Measurements from ENCODE around the gene LECT2. TPM values are rescaled to one million over a fixed set of nuclear protein-coding genes. Genes with fewer than 3 reads are reported as not detected.

The LECT2 gene
- total and polyA plus RNA-seq, 10 of the 15 experiments (the other 5 are each of a cell fraction or from before 2014, with no cell fraction given) = not detected

DNA sequence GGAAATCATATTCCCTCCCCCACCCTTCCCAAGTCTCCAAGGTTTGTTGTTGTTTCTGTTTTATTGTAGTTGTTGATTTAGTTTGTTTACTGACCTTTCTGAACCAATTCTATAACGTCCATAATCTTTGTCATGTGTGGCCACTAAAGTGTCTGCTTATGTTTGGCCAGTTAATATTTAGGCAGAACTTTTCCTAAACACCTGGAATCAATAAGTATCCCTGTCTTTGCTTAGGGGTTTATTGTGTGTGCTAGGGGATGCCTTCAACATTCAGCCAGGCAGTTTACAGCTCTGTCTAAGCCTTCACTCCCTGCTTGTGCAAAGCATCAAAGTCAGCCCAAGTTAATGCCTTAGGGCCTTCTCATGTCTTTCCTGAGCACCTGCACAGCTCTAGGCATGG is 16.9 kb upstream of the LECT2 start:
- no peak overlapping the region for H3K4me3 ChIP-seq
- no peak overlapping the region for H2AFZ ChIP-seq (ENCODE audit: control insufficient read depth, low read depth, low read length)
- no peaks in the 10 kb centered on the region for H3K4me1 ChIP-seq (ENCODE audit: control insufficient read depth, insufficient read depth, low read length)
- H3K4me2 ChIP-seq (ENCODE audit: control insufficient read depth, insufficient read depth) = no peak overlapping the region
- SMC1A ChIA-PET (ENCODE audit: uncharacterized antibody, unreplicated experiment) = interaction anchor here (1.5 to 1.9 kb wide), 2 partner anchors 10 to 92 kb away, joined by 4 to 5 read pairs; no protein-coding TSS in a partner anchor
- in situ Hi-C loops (cut with MboI) (no loop called here), intact Hi-C loops (cut with micrococcal nuclease; ENCODE audit: unreplicated experiment) (loop anchor here (10.0 kb wide), 1 partner anchor 203 kb away; no protein-coding TSS in a partner anchor)
- RAD21 ChIA-PET (ENCODE audit: unreplicated experiment) = no interaction called here
- no peak for FAIRE-seq
- POLR2A ChIA-PET = no interaction called here
- no peak for DNase-seq (ENCODE audit: low read depth, low spot score)
- no peak for ATAC-seq
- 0% methylated on average over 1 of the region's 1 CpG for WGBS (ENCODE audit: insufficient coverage, insufficient replicate concordance, low lambda C conversion rate, missing lambda C conversion rate)
- H3K27me3 ChIP-seq (replicated peaks in 1 of 2; ENCODE audit: control insufficient read depth in 2 of 2, insufficient read depth in 2 of 2, low read length in 1 of 2) = peaks cover 2 to 3% of the 10 kb centered on the region in 2 experiments; a peak in 2 of 4 replicates
- CTCF ChIA-PET = interaction anchor here (1.1 to 1.2 kb wide), 4 partner anchors 25 to 202 kb away, joined by 3 to 5 read pairs (median 3); no protein-coding TSS in a partner anchor
- no peak overlapping the region for H3K9ac ChIP-seq (ENCODE audit: control insufficient read depth, insufficient read depth, low read length)
- H3K36me3 ChIP-seq (ENCODE audit: control insufficient read depth in 2 of 2, insufficient read depth in 2 of 2, low read length in 1 of 2) = no peaks in the 10 kb centered on the region
- no TSS peak for BruUV-seq (replicated peaks)
- H3K27ac ChIP-seq (ENCODE audit: control insufficient read depth, insufficient read depth) = no peak overlapping the region
- no peaks in the 10 kb centered on the region for H3K79me2 ChIP-seq (ENCODE audit: control insufficient read depth, insufficient read depth, low read length)
- H4K20me1 ChIP-seq (ENCODE audit: control insufficient read depth, insufficient read depth) = no peaks in the 10 kb centered on the region
- no peaks in the 10 kb centered on the region for H3K9me3 ChIP-seq (replicated peaks; ENCODE audit: control insufficient read depth, insufficient read depth, low read length)
- no peak for TF ChIP-seq BMI1 (IDR thresholded peaks at IDR 0.05; ENCODE audit: borderline replicate concordance)
- TF ChIP-seq TCF3 (IDR thresholded peaks at IDR 0.05; ENCODE audit: borderline replicate concordance, insufficient read depth, low read depth, low read length) = no peak
- no peak for TF ChIP-seq JUND (IDR thresholded peaks at IDR 0.05; ENCODE audit: low read depth, low read length)
- no peak for TF ChIP-seq ZNF687 (IDR thresholded peaks at IDR 0.05)
- TF ChIP-seq, protein P1, sequence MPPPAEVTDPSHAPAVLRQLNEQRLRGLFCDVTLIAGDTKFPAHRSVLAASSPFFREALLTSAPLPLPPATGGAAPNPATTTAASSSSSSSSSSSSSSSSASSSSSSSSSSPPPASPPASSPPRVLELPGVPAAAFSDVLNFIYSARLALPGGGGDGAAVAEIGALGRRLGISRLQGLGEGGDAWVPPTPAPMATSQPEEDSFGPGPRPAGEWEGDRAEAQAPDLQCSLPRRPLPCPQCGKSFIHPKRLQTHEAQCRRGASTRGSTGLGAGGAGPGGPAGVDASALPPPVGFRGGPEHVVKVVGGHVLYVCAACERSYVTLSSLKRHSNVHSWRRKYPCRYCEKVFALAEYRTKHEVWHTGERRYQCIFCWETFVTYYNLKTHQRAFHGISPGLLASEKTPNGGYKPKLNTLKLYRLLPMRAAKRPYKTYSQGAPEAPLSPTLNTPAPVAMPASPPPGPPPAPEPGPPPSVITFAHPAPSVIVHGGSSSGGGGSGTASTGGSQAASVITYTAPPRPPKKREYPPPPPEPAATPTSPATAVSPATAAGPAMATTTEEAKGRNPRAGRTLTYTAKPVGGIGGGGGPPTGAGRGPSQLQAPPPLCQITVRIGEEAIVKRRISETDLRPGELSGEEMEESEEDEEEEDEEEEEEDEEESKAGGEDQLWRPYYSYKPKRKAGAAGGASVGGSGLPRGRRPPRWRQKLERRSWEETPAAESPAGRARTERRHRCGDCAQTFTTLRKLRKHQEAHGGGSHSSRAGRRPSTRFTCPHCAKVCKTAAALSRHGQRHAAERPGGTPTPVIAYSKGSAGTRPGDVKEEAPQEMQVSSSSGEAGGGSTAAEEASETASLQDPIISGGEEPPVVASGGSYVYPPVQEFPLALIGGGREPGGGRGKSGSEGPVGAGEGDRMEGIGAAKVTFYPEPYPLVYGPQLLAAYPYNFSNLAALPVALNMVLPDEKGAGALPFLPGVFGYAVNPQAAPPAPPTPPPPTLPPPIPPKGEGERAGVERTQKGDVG (CRISPR knock-in tag; IDR thresholded peaks at IDR 0.05) = no peak
- no peak for TF ChIP-seq ATF7 (IDR thresholded peaks at IDR 0.05; ENCODE audit: low read depth)
- TF ChIP-seq CBFB (IDR thresholded peaks at IDR 0.05; ENCODE audit: low read depth) = no peak
- no peak for TF ChIP-seq NR2C2 (IDR thresholded peaks at IDR 0.05; ENCODE audit: borderline replicate concordance, control insufficient read depth, insufficient read length, low read depth)
- no peak for TF ChIP-seq RUNX3 (IDR thresholded peaks at IDR 0.05; ENCODE audit: low read length)
- no peak for TF ChIP-seq RBBP5 (conservative IDR thresholded peaks at IDR 0.05)
- TF ChIP-seq NFXL1 (IDR thresholded peaks at IDR 0.05; ENCODE audit: borderline replicate concordance) = no peak
- TF ChIP-seq FOS (IDR thresholded peaks at IDR 0.05; ENCODE audit: borderline replicate concordance, extremely low read depth, insufficient read length) = no peak
- no peak for TF ChIP-seq GATAD2B (conservative IDR thresholded peaks at IDR 0.05; ENCODE audit: low read depth)
- TF ChIP-seq NR2F1 (conservative IDR thresholded peaks at IDR 0.05) = no peak
- TF ChIP-seq BRCA1 (IDR thresholded peaks at IDR 0.05; ENCODE audit: low read depth, low read length) = no peak
- TF ChIP-seq, protein P2, sequence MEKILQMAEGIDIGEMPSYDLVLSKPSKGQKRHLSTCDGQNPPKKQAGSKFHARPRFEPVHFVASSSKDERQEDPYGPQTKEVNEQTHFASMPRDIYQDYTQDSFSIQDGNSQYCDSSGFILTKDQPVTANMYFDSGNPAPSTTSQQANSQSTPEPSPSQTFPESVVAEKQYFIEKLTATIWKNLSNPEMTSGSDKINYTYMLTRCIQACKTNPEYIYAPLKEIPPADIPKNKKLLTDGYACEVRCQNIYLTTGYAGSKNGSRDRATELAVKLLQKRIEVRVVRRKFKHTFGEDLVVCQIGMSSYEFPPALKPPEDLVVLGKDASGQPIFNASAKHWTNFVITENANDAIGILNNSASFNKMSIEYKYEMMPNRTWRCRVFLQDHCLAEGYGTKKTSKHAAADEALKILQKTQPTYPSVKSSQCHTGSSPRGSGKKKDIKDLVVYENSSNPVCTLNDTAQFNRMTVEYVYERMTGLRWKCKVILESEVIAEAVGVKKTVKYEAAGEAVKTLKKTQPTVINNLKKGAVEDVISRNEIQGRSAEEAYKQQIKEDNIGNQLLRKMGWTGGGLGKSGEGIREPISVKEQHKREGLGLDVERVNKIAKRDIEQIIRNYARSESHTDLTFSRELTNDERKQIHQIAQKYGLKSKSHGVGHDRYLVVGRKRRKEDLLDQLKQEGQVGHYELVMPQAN (conservative IDR thresholded peaks at IDR 0.05) = no peak
- no peak for TF ChIP-seq ZNF207 (IDR thresholded peaks at IDR 0.05; ENCODE audit: borderline replicate concordance)
